H9 (cell line): ENCODE measurements around the gene RASSF3. TPM values are rescaled to one million over a fixed set of nuclear protein-coding genes. Genes with fewer than 3 reads are reported as not detected.

ENCODE experiments used
- DNase-seq: peaks from one replicate; pipeline ENCODE4 v3.0.0-alpha.2; 2017
- H2AFZ ChIP-seq: one replicate; pipeline ENCODE4 v1.6.1; 2013; ENCODE audit warnings: mild to moderate bottlenecking, low read length, control low read depth, moderate library complexity
- H2AK5ac ChIP-seq: 2 replicates; pipeline ENCODE4 v1.6.1; 2013; ENCODE audit warnings: low read length, control low read depth, mixed read lengths; ENCODE audit not compliant: insufficient read length
- H2BK120ac ChIP-seq: one replicate; pipeline ENCODE4 v1.6.1; 2013; ENCODE audit warnings: low read depth, mild to moderate bottlenecking, low read length, control low read depth, inconsistent platforms; ENCODE audit not compliant: poor library complexity, severe bottlenecking
- H2BK12ac ChIP-seq: 2 replicates; pipeline ENCODE4 v1.6.1; 2013; ENCODE audit warnings: low read length, control low read depth, mixed read lengths, low read depth; ENCODE audit not compliant: insufficient read length
- H2BK15ac ChIP-seq: 2 replicates; pipeline ENCODE4 v1.6.1; 2013; ENCODE audit warnings: low read depth, low read length, control low read depth
- H2BK20ac ChIP-seq: one replicate; pipeline ENCODE4 v1.6.1; 2013; ENCODE audit warnings: low read depth, mild to moderate bottlenecking, low read length, control low read depth, inconsistent platforms; ENCODE audit not compliant: poor library complexity, severe bottlenecking
- H2BK5ac ChIP-seq: 2 replicates; pipeline ENCODE4 v1.6.1; 2013; ENCODE audit warnings: low read length, control low read depth, mixed read lengths; ENCODE audit not compliant: insufficient read length
- H3K14ac ChIP-seq: 2 replicates; pipeline ENCODE4 v1.6.1; 2013; ENCODE audit warnings: low read length, control low read depth; ENCODE audit not compliant: insufficient read depth
- H3K18ac ChIP-seq: 2 replicates; pipeline ENCODE4 v1.6.1; 2013; ENCODE audit warnings: low read depth, mild to moderate bottlenecking, mixed read lengths, low read length, control low read depth; ENCODE audit not compliant: insufficient read length
- H3K23ac ChIP-seq: 2 replicates; pipeline ENCODE4 v1.6.1; 2013; ENCODE audit warnings: low read length, control low read depth, mixed read lengths, low read depth; ENCODE audit not compliant: insufficient read length
- H3K23me2 ChIP-seq: 2 replicates; pipeline ENCODE4 v1.6.1; 2013; ENCODE audit warnings: low read depth, mild to moderate bottlenecking, mixed read lengths, low read length, control low read depth; ENCODE audit not compliant: insufficient read length, poor library complexity, severe bottlenecking
- H3K27ac ChIP-seq: 2 replicates; pipeline ENCODE4 v1.5.1; 2013; ENCODE audit warnings: low read length, control low read depth, mixed read lengths, low read depth; ENCODE audit not compliant: insufficient read length
- H3K27me3 ChIP-seq: 2 replicates; pipeline ENCODE4 v1.6.1; 2013; ENCODE audit warnings: low read length, control low read depth, inconsistent platforms; ENCODE audit not compliant: insufficient read depth
- H3K4ac ChIP-seq: 2 replicates; pipeline ENCODE4 v1.6.1; 2013; ENCODE audit warnings: low read depth, mild to moderate bottlenecking, control low read depth, inconsistent platforms, low read length, moderate library complexity
- H3K4me1 ChIP-seq: 2 replicates; pipeline ENCODE4 v1.6.1; 2013; ENCODE audit warnings: low read length, control low read depth, inconsistent platforms; ENCODE audit not compliant: insufficient read depth
- H3K4me2 ChIP-seq: 2 replicates; pipeline ENCODE4 v1.6.1; 2013; ENCODE audit warnings: low read length, control low read depth, mixed read lengths; ENCODE audit not compliant: insufficient read length, insufficient read depth
- H3K56ac ChIP-seq: 2 replicates; pipeline ENCODE4 v1.6.1; 2013; ENCODE audit warnings: low read depth, mild to moderate bottlenecking, mixed read lengths, low read length, control low read depth; ENCODE audit not compliant: insufficient read length
- H3K79me1 ChIP-seq: 2 replicates; pipeline ENCODE4 v1.6.1; 2013; ENCODE audit warnings: low read depth, mild to moderate bottlenecking, moderate library complexity, low read length, control low read depth, inconsistent platforms; ENCODE audit not compliant: insufficient read depth, poor library complexity, severe bottlenecking
- H3K79me2 ChIP-seq: 2 replicates; pipeline ENCODE4 v1.6.1; 2013; ENCODE audit warnings: low read length, control low read depth, inconsistent platforms; ENCODE audit not compliant: insufficient read depth
- H3K9ac ChIP-seq: 2 replicates; pipeline ENCODE4 v1.6.1; 2013; ENCODE audit warnings: low read length, control low read depth, mixed read lengths; ENCODE audit not compliant: insufficient read length; ENCODE audit errors: extremely low read depth
- H3K9me3 ChIP-seq: one replicate; pipeline ENCODE4 v1.6.1; 2013; ENCODE audit warnings: low read depth, low read length, inconsistent platforms; ENCODE audit not compliant: control insufficient read depth
- H3T11ph ChIP-seq: one replicate; pipeline ENCODE4 v1.6.1; 2013; ENCODE audit warnings: mild to moderate bottlenecking, low read length, control low read depth, inconsistent platforms
- H4K20me1 ChIP-seq: one replicate; pipeline ENCODE4 v1.6.1; 2013; ENCODE audit not compliant: control insufficient read depth, insufficient read length, insufficient read depth
- H4K5ac ChIP-seq: 2 replicates; pipeline ENCODE4 v1.6.1; 2013; ENCODE audit warnings: low read depth, mild to moderate bottlenecking, mixed read lengths, low read length, control low read depth; ENCODE audit not compliant: insufficient read length
- H4K8ac ChIP-seq: replicated peaks from 2 replicates; pipeline ENCODE4 v1.6.1; 2013; ENCODE audit warnings: low read length, control low read depth, mixed read lengths, low read depth; ENCODE audit not compliant: insufficient read length
- H4K91ac ChIP-seq: 2 replicates; pipeline ENCODE4 v1.6.1; 2013; ENCODE audit warnings: low read depth, mild to moderate bottlenecking, moderate library complexity, mixed read lengths, low read length, control low read depth; ENCODE audit not compliant: insufficient read length
- H3K27ac Mint-ChIP-seq, 3 experiments: 2 replicates in 2 of 3; 3 replicates in 1 of 3; pipeline ENCODE4 v1.8.0; 2020 to 2021; ENCODE audit warnings: mixed read lengths in 3 of 3, mild to moderate bottlenecking in 1 of 3, moderate library complexity in 1 of 3
- H3K27me3 Mint-ChIP-seq: 2 replicates; pipeline ENCODE4 v1.8.0; 2021; ENCODE audit warnings: low read depth, mild to moderate bottlenecking, moderate library complexity, mixed read lengths
- H3K36me3 Mint-ChIP-seq, 3 experiments: 2 replicates in 2 of 3; 3 replicates in 1 of 3; pipeline ENCODE4 v1.8.0; 2020 to 2021; ENCODE audit warnings: low read depth in 3 of 3, mixed read lengths in 3 of 3; ENCODE audit not compliant: insufficient read depth in 1 of 3
- H3K4me1 Mint-ChIP-seq, 2 experiments: 2 replicates each; pipeline ENCODE4 v1.8.0; 2020; ENCODE audit warnings: mixed read lengths in 2 of 2
- H3K4me3 Mint-ChIP-seq, 2 experiments: 2 replicates in 1 of 2; 3 replicates in 1 of 2; pipeline ENCODE4 v1.8.0; 2020 to 2021; ENCODE audit warnings: mild to moderate bottlenecking in 2 of 2, mixed read lengths in 2 of 2, moderate library complexity in 1 of 2
- H3K9me3 Mint-ChIP-seq, 2 experiments: 2 replicates in 1 of 2; 3 replicates in 1 of 2; pipeline ENCODE4 v1.8.0; 2020; ENCODE audit warnings: mild to moderate bottlenecking in 2 of 2, mixed read lengths in 2 of 2, moderate library complexity in 1 of 2
- CTCF ChIP-seq: fragments of 200-600 bp; sonication (generic); conservative IDR thresholded peaks from 3 replicates; pipeline ENCODE4 v1.8.0; 2021; ENCODE audit warnings: antibody characterized with exemption, mild to moderate bottlenecking
- WGBS: extraction: QIAGEN DNeasy Blood & Tissue Kit; methylation state at CpG from one replicate; pipeline ENCODE4 v1.1.7; 2013; ENCODE audit warnings: missing lambda C conversion rate, low lambda C conversion rate, mixed read lengths; ENCODE audit not compliant: insufficient read length; ENCODE audit errors: extremely low coverage; 5-methylcytosine and 5-hydroxymethylcytosine counted together
- total RNA-seq: library from RNA; stranded (reverse); gene quantifications from 2 replicates; pipeline ENCODE4 v1.2.1, GENCODE V29; 2021

RASSF3 gene
- total RNA-seq, 1 experiment from 2014 or later = 45.1 TPM

- Histone ChIP-seq H2BK5ac (no peak overlapping the region), H3K18ac (no peak overlapping the region), H2BK12ac (no peak overlapping the region), H4K20me1 (no peaks in the 10 kb centered on the region), H3K4me2 (no peak overlapping the region), H2BK20ac (no peak overlapping the region), H3K9ac (no peak overlapping the region), H3K56ac (no peak overlapping the region), H4K8ac (no peak overlapping the region), H3K23ac (no peak overlapping the region), H2BK120ac (no peak overlapping the region), H3T11ph (no peak overlapping the region), H3K9me3 (no peaks in the 10 kb centered on the region), H3K4me1 (peaks cover 9% of the 10 kb centered on the region), H3K27ac (no peak overlapping the region), H3K14ac (no peak overlapping the region), H3K79me2 (no peaks in the 10 kb centered on the region), H4K91ac (no peak overlapping the region), H3K4ac (no peak overlapping the region), H2AFZ (no peak overlapping the region), H3K79me1 (no peaks in the 10 kb centered on the region), H2AK5ac (no peak overlapping the region), H3K27me3 (no peaks in the 10 kb centered on the region), H3K23me2 (no peaks in the 10 kb centered on the region), H4K5ac (no peak overlapping the region), H2BK15ac (no peak overlapping the region)
- peaks cover 20 to 29% of the 10 kb centered on the region in 2 experiments for H3K4me1 Mint-ChIP-seq
- H3K27ac Mint-ChIP-seq = no peak overlapping the region
- no peak overlapping the region for H3K4me3 Mint-ChIP-seq
- peaks cover 9% of the 10 kb centered on the region for H3K27me3 Mint-ChIP-seq
- WGBS = no CpG with 5 or more reads among the region's 6 CpGs
- no peaks in the 10 kb centered on the region for H3K9me3 Mint-ChIP-seq
- no peak for TF ChIP-seq CTCF
- H3K36me3 Mint-ChIP-seq = no peaks in the 10 kb centered on the region
- DNase-seq = no peak
These were observed 26.4 kb upstream of the RASSF3 start for GRCh38 chr12:64583771-64584421.
